ENCODE results near the gene RNF130. TPM values are rescaled to one million over a fixed set of nuclear protein-coding genes. Genes with fewer than 3 reads are reported as not detected.
A peak's percentile ranks its signal among the peaks of the same experiment; 100 is the strongest.

The RNF130 gene, protein sequence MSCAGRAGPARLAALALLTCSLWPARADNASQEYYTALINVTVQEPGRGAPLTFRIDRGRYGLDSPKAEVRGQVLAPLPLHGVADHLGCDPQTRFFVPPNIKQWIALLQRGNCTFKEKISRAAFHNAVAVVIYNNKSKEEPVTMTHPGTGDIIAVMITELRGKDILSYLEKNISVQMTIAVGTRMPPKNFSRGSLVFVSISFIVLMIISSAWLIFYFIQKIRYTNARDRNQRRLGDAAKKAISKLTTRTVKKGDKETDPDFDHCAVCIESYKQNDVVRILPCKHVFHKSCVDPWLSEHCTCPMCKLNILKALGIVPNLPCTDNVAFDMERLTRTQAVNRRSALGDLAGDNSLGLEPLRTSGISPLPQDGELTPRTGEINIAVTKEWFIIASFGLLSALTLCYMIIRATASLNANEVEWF
- 28.7 and 30.5 TPM in 2 replicates for total RNA-seq

DNA sequence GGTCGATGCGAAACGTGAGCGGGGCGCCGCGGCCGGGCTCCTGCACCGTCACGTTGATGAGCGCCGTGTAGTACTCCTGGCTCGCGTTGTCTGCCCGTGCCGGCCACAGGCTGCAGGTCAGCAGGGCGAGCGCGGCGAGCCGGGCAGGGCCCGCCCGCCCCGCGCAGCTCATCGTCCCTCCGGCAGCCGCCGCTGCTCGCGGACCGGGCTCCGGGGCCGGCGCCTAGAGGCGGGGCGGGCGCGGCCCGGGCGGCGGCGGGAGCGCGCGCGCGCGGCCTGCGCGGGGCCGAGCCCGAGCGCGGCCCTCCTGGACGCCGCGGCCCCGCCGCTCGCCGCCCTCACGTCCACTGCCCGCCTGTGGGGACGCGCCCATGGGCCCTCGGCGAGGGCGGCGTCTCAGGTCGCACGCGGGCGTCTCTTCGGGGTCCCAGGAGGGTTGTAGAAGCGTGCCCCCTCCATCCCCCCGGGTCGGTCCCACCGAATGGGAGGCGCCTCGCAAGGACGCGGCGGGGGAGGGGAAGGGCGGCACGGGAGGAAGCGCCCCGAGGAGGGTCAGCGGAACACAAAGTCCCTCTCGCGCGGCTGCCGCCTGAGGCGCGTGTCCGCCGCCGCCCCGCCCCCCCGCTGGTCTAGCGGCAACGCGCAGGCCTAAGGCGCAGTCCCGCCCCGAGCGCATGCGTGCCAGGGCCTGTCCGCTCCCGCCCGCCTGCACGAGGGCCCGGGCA is at the start of gene RNF130:
TSS of gene RNF130 (minus strand) at position 229 of the 725 bp plus-strand sequence. CDS start at position 172, 57 bp downstream.

DNA sequence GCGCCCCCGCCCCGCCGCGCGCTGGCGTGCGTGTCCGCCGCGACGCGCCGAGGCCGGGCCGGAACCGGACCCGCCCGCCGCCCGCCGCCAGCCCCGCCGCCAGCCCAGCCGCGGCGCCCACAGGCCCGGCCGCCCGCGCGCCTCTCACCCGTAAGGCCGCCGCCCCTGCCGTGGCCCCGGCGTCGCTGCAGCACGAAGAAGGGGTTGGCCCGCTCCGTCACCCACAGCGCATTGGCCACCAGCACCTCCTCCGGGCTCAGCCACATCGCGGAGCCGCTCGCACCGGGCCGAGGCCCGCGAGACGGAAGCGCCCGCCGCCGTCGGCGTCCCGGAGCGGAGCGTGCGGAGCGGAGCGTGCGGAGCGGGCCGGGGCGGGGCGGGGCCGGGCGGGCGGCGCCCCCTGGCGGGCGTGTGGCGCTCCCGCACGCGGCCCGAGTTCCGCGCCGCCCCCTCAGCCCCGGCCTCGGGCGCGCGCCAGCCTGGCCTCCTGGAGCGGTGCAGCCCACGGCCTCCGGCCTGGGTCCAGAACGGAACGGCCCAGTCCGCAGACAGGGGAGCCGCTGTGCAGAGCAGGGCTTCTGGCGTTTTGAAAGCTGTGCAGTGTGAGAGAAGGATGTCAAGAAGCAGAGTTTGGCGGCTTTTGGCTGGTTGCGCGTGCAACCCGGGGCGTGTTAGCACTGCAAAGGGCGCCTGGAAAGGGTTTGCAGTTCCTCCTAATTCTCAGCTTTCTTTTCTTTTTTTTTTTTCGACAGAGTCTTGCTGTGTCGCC is 163.8 kb downstream of the RNF130 start, which contains the start of gene TBC1D9B:
TSS of gene TBC1D9B (minus strand) at position 342 of the 769 bp plus-strand sequence. CDS start at position 266, 76 bp downstream.

Small RNA genes within 50 kb of the gene (small RNA-seq; reads per million reads assigned to genes)
- 45.4 reads per million, percentile 97 among the genes with 10 or more reads in this experiment for gene MIR340

Other genes with a start within 250 kb of the RNF130 start
- gene MRNIP, start 212.9 kb downstream of the RNF130 start, total RNA-seq: 7.0 and 10.4 TPM in 2 replicates
- gene TBC1D9B, start 163.9 kb downstream of the RNF130 start, total RNA-seq: 70.9 and 91.5 TPM in 2 replicates
- gene RASGEF1C, start 137.5 kb upstream of the RNF130 start, total RNA-seq: not detected in 2 replicates
- 30.1 and 35.2 TPM in 2 replicates for gene MAPK9, start 220.3 kb upstream of the RNF130 start, total RNA-seq